Measurements from ENCODE around the gene TNNI3. TPM values are rescaled to one million over a fixed set of nuclear protein-coding genes. Genes with fewer than 3 reads are reported as not detected.
A peak's percentile ranks its signal among the peaks of the same experiment; 100 is the strongest.
"Not testable (repeated sequence)": the region's sequence is repeated elsewhere in the genome, so short reads cannot be mapped to it uniquely, and the experiment has no call there.

The TNNI3 gene
- polyA plus RNA-seq, 3 donors from 2014 or later = 1.5 TPM; not detected in 2

DNA sequence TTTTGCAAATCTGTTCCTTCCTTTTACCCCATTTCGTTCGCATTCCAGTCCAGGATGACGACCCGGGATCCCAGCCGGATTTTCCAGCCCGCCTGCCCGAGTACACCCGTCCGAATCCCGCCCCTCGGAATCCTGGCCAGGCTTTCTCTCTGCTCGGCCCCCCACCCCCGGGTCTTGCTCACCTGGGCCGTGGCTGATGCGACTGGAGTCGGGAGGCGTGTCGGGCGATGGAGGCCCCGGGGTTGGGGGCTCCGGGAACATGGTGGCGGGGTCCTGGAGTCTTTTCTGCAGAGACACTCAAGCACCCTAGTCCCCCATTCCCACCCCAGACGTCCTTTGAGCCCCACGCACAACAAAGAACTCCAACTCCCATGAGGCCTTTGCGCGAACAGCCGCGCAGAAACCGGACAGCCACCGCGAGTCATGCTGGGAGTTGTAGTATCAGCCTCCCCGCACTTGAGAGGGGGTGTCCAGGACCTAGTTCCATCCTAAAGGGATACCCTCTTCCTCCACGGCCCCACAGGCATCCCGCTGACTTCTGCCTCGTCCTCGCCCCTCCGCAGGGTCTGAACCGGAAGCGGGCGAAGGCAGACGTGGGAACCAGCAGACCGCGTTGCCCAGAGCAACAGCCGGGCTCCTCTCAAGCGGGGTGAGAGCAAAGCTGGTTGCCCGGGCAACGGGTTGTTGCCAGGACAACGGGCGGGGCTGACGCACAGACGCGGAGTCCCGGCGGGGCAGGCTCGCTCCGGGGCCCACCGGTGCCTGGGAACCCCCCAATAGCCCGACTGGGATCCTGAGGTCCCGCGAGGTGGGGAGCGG lies 21.5 kb upstream of the TNNI3 start:
- Mint-ChIP-seq H3K27ac (peak overlapping the region; percentile 62 to 96 (median 92)), H3K27me3 (ENCODE audit: low read depth in 3 of 3) (peaks cover 28 to 56% (median 31%) of the 10 kb centered on the region in 3 donors), H3K9me3 (peaks cover 0 to 6% (median 0%) of the 10 kb centered on the region in 6 donors), H3K4me3 (peak overlapping the region; percentile 78 to 91 (median 83)), H3K36me3 (no peaks in the 10 kb centered on the region), H3K4me1 (peaks cover 25 to 27% of the 10 kb centered on the region in 2 donors)
- DNase-seq = peak; percentile 95 to 96 (median 96)

DNA sequence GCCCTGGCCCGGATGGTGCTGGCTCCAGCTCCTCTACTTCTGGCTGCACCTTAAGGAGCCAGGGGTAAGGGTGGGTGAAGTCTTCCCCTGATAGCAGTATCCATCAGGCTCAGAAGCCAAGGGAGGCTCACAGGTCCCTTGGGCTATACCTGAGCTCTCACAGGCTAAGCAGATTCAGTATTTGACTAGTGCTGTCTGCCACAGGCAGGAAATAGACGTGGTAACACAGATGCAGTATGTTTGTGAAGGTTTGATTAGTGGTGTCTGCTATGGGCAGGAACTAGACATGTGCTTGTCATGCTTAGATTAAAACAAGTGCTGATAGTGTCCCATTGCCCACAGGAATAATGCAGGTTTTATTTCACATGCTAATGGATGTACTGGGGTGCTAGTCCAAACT lies 18.5 kb upstream of the TNNI3 start:
- Mint-ChIP-seq H3K4me3 (peak overlapping the region in 1 of 5 donors; percentile 4), H3K36me3 (no peaks in the 10 kb centered on the region), H3K9me3 (peaks cover 0 to 6% (median 0%) of the 10 kb centered on the region in 6 donors), H3K4me1 (peaks cover 27 to 33% of the 10 kb centered on the region in 2 donors), H3K27me3 (ENCODE audit: low read depth in 3 of 3) (peaks cover 37 to 57% (median 38%) of the 10 kb centered on the region in 3 donors), H3K27ac (peak overlapping the region in 2 of 6 donors; percentile 31 to 88)
- DNase-seq = no peak

DNA sequence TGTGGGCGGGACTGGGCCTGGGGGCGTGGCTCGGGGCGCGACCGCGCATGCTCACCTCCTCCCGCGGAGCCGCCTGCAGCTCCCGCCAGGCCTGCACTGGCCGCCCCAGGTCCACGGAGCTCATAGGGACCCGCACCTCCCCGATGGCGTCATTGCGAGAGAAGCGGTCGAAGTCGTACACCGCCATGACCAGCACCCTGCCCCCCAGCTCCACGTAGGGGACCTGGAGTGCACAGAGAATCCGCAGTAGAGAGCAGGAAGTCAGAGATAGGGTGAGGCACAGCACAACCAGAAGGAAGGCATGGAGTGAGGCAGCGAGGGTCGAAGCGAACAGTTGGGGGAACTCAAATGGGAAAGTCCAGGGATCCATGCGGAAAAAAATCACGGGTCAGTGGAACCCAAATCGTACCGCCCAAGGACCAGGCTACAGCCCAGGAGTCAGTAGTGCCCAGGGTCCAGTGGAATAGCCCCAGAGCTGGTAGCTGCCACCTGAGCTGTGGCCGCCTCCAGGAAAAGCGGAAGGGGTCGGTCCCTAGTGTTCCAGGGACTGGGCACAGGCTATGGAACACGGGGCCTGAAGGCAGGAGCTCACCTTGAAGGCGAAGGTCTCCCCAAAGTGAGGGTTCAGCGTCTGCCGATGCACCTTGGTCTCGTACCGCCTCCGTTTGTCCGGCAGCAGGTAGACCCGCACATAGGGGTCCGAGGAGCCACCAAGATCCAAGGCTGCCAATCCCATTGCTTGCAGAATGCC lies 17.8 kb upstream of the TNNI3 start:
- Mint-ChIP-seq H3K4me3 (peak overlapping the region in 2 of 5 donors; percentile 26 to 35), H3K4me1 (peaks cover 27 to 29% of the 10 kb centered on the region in 2 donors), H3K36me3 (no peaks in the 10 kb centered on the region), H3K27me3 (ENCODE audit: low read depth in 3 of 3) (peaks cover 33 to 57% (median 38%) of the 10 kb centered on the region in 3 donors), H3K9me3 (peaks cover 0 to 5% (median 0%) of the 10 kb centered on the region in 6 donors), H3K27ac (no peak overlapping the region)
- no peak for DNase-seq

DNA sequence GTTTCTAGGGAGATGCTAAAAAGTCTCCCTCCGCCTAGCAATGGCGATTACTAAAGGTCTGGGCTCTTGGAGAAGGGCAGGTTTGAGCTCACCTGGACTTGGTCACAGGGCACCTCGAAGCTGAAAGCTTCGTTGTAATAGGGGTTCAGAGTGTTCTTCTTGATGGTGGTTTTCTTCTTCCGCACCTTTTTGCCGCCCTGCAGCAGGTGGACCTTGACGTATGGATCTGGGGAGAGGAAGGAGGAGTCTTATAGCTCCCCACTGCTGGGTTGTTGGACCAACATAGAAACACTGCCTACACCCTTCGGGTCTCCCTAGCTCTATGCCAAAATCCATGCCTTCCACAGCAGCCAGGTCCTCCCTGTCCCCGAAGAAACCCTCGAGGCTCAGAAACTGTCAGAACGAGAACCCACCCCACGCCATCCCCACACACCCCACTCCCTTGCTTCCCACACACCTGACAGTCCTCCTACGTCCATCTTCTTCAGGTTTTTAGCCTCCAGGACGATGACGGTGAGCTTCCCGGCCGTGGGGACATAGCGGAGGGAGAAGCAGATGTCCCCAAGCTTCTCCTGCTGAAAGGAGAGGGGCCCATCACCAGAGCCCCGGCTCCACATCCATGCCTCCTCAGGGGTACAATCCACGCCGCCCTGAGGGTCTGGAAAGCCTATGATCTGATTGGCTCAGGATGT lies 17.0 kb upstream of the TNNI3 start:
- DNase-seq = no peak
- Mint-ChIP-seq H3K4me1 (peaks cover 23 to 25% of the 10 kb centered on the region in 2 donors), H3K27ac (peak overlapping the region in 1 of 6 donors; percentile 53), H3K9me3 (peaks cover 0 to 4% (median 0%) of the 10 kb centered on the region in 6 donors), H3K4me3 (peak overlapping the region; percentile 73 to 78 (median 75)), H3K27me3 (ENCODE audit: low read depth in 3 of 3) (peaks cover 28 to 52% (median 37%) of the 10 kb centered on the region in 3 donors), H3K36me3 (no peaks in the 10 kb centered on the region)

DNA sequence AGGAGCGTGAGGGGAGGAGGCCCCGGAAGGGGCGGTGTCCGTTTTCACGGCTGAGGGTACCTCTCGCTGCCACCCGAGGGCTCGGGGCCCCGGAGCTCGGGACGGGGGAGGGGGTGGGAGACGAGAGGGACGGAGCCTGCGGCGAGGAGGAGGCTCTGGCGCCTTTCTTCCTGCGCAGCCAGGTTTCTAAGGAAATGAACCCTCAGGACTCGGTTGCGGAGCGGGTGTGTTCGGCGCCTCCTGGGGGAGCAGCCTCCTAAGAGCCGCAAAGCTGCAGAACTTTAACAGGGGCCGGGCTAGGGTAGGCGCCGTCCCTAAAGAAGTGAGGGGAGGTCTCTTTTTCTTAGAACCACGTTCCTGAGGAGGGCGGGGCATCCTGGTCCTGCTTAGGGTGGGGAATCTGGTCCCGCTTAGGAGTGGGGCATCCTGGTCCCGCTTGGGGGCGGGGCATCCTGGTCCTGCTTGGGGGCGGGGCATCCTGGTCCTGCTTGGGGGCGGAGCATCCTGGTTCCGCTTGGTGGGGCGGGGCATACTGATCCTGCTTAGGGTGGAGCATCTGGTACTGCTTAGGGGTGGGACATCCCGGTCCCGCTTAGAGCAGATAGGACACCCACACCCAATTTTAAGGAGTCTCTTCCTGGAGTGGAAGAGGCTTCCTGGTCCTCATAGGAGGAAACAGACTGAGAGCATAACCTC lies 16.3 kb upstream of the TNNI3 start:
- Mint-ChIP-seq H3K27me3 (ENCODE audit: low read depth in 3 of 3) (peaks cover 23 to 51% (median 33%) of the 10 kb centered on the region in 3 donors), H3K4me3 (peak overlapping the region; percentile 73 to 78 (median 75)), H3K36me3 (no peaks in the 10 kb centered on the region), H3K27ac (no peak overlapping the region), H3K4me1 (peaks cover 16 to 19% of the 10 kb centered on the region in 2 donors), H3K9me3 (peaks cover 0 to 4% (median 0%) of the 10 kb centered on the region in 6 donors)
- peak in 2 of 3 donors; percentile 24 to 25 for DNase-seq

DNA sequence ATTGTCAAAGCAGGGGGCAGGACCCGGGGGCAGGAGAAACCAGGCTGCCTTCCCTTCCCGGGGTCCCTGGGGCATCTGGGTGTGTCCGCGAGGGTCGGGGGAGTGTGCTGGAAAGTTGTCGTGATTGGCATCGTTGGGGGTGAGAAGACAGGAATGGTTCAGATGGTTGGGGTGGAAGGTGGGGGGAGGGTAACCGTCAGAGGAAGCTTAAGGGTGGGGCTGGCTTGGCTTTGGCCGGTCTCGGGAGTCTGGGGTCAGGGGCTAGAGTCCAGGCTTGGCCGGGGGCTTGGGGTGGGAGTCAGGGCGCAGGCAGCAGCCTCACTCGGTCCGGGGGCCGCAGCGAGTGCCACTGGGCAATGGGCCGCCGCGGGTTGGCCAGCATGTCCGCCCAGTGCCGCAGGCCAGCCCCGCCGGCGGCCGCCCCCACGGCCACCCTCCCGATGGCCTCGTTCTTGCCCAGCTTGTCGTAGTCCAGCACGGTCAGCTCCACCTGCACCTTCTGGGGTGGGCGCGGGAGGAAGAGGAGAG lies 15.7 kb upstream of the TNNI3 start:
- peak overlapping the region in 1 of 6 donors; percentile 9 for H3K27ac Mint-ChIP-seq

DNA sequence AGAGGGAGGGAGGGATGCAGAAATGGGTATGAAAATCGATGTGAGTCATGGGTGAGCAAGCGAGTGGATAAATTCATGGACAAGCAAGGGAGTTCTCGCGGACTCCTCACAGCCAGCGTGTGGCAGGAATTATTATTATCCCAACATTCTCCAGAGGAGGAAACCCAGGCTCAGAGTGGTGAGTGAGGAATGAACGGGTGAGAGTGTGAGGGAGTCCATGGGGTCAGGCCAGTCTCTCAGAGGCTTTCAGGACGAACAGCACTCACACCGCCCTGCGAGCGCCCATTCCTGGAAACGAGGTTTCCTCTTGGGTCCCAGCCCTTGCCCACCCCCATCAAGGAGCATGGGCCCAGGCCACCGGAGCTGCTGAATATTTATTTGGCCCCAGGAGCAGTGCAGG lies 15.2 kb upstream of the TNNI3 start:
- Mint-ChIP-seq H3K4me3 (peak overlapping the region; percentile 60 to 75 (median 69)), H3K36me3 (no peaks in the 10 kb centered on the region), H3K9me3 (peaks cover 0 to 4% (median 0%) of the 10 kb centered on the region in 6 donors), H3K4me1 (peaks cover 10 to 14% of the 10 kb centered on the region in 2 donors), H3K27me3 (ENCODE audit: low read depth in 3 of 3) (peaks cover 19 to 44% (median 32%) of the 10 kb centered on the region in 3 donors), H3K27ac (peak overlapping the region in 1 of 6 donors; percentile 20)
- no peak for DNase-seq

More for the DNA sequence above, 15.7 kb upstream of the TNNI3 start:
- no peak for DNase-seq
- peaks cover 23 to 44% (median 33%) of the 10 kb centered on the region in 3 donors for H3K27me3 Mint-ChIP-seq (ENCODE audit: low read depth in 3 of 3)
- peaks cover 0 to 4% (median 0%) of the 10 kb centered on the region in 6 donors for H3K9me3 Mint-ChIP-seq
- H3K36me3 Mint-ChIP-seq = no peaks in the 10 kb centered on the region
- peaks cover 10 to 14% of the 10 kb centered on the region in 2 donors for H3K4me1 Mint-ChIP-seq
- H3K4me3 Mint-ChIP-seq = peak overlapping the region; percentile 69 to 75 (median 75)

DNA sequence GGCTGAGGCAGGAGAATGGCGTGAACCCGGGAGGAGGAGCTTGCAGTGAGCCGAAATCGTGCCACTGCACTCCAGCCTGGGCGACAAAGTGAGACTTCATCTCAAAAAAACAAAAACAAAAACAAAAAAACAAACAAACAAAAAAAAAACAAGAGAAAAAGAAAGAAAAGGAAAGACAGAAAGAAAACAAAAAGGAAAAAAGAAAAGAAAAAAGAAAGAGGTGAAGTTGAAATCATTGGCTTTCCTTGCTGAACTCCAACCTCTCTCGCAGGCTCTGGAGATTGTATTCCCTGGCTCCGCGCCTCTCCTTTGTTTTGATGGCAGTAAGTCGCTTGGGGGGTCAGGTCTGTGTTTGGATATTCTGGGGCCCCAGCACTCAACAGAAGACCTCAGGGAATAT lies 14.8 kb upstream of the TNNI3 start:
- H3K4me1 Mint-ChIP-seq = peaks cover 10 to 14% of the 10 kb centered on the region in 2 donors
- peak overlapping the region in 4 of 5 donors; percentile 60 to 75 (median 68) for H3K4me3 Mint-ChIP-seq
- H3K27ac Mint-ChIP-seq = peak overlapping the region in 1 of 6 donors; percentile 20
- H3K27me3 Mint-ChIP-seq (ENCODE audit: low read depth in 3 of 3) = peaks cover 20 to 47% (median 31%) of the 10 kb centered on the region in 3 donors
- not testable (repeated sequence) for H3K9me3 Mint-ChIP-seq, DNase-seq, H3K36me3 Mint-ChIP-seq

DNA sequence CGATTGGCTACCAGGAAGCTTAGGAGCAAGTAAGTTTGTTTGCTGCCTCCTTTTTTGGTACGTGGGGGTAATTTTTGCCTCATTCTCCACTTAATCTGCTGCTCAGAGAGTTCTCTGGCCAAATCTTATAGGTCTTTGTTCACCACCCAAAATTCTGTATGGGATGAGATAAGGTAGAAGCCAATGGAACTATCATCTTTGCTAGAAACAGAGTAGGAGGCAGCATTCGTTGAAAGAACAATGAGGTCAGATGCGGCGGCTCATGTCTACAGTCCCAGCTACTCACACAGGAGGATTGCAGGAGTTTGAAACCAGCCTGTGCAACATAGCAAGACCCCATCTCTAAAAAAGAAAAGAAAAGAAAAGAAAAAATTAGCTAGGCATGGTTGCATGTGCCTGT lies 13.9 kb upstream of the TNNI3 start:
- Mint-ChIP-seq H3K9me3 (peaks cover 0 to 7% (median 0%) of the 10 kb centered on the region in 6 donors), H3K27me3 (ENCODE audit: low read depth in 3 of 3) (peaks cover 25 to 47% (median 34%) of the 10 kb centered on the region in 3 donors), H3K4me1 (peaks cover 19 to 21% of the 10 kb centered on the region in 2 donors), H3K36me3 (no peaks in the 10 kb centered on the region), H3K27ac (no peak overlapping the region), H3K4me3 (peak overlapping the region in 3 of 5 donors; percentile 37 to 55 (median 37))
- no peak for DNase-seq

DNA sequence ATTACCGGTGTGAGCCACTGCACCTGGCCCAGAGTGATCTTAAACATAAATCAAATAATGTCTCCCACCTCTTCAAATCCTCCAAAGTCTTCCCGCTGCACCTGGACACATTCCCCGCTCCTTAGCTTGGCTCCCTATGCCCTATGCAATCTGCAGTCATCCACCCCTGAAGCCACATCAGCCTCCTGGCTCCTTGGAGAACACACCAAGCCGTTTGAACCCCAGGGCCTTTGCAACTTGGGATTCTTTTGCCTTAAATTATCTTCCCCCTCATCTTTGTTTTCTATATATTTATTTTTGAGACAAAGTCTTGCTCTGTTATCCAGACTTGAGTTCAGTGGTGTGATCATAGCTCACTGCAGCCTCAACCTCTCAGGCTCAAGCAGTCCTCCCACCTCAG lies 11.6 kb upstream of the TNNI3 start:
- no peaks in the 10 kb centered on the region for H3K36me3 Mint-ChIP-seq

DNA sequence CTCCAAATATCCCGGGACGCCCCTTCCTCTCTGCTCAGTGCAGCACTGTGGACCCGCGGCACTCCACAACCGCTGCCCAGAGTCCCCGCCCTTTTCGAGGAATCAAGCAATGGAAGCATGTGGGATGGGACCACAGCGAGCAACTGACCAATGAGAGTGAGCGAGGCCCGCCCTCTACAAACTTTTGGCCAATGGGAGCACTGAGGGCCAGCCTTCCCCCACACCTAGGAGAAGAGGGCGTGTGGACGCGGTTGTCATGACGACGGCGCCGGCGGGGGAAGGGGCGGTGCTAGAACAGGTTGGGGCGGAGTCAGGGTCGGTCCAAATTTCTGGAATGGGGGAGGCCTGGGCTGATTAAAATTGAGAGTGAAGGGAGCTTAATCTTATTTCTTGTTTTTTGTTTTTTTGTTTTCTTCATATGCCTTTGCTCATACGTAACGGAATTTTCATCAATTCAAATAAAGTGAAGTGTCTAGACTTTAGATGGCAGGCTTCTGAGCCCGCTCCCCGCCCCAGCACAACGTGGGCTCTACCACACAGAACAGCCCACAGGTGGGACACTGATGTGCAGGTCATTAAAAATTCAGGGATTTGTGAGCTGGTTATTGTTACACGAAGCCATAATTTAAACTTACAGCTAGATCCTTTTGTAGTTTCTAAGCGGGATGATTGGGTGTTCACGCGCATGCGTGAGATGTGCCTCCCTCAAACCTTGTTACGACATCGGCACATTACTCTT lies 9.2 kb upstream of the TNNI3 start, which contains the start of gene DNAAF3:
Gene DNAAF3 (minus strand): TSS at position 84 of the 739 bp plus-strand sequence. CDS start 200 bp downstream, outside the sequence.
- peak within 1 kb of the TSS; percentile 33 to 76 (median 57) for H3K4me3 Mint-ChIP-seq
- peaks cover 14 to 47% (median 25%) of the 10 kb centered on the region in 3 donors for H3K27me3 Mint-ChIP-seq (ENCODE audit: low read depth in 3 of 3)
- H3K36me3 Mint-ChIP-seq = no peaks in the 10 kb centered on the region
- peak within 1 kb of the TSS in 3 of 6 donors; percentile 21 to 45 (median 42) for H3K27ac Mint-ChIP-seq
- H3K4me1 Mint-ChIP-seq = peaks cover 13 to 14% of the 10 kb centered on the region in 2 donors
- peak; percentile 48 to 70 (median 60) for DNase-seq
- H3K9me3 Mint-ChIP-seq = peaks cover 0 to 7% (median 0%) of the 10 kb centered on the region in 6 donors

More for the DNA sequence above, 11.6 kb upstream of the TNNI3 start:
- H3K4me3 Mint-ChIP-seq = no peak overlapping the region
- peaks cover 17 to 21% of the 10 kb centered on the region in 2 donors for H3K4me1 Mint-ChIP-seq
- H3K27ac Mint-ChIP-seq = no peak overlapping the region
- peaks cover 23 to 48% (median 33%) of the 10 kb centered on the region in 3 donors for H3K27me3 Mint-ChIP-seq (ENCODE audit: low read depth in 3 of 3)
- H3K9me3 Mint-ChIP-seq = peaks cover 0 to 7% (median 0%) of the 10 kb centered on the region in 6 donors
- no peak for DNase-seq
